Vagina (tissue), 2 donors: ENCODE measurements around the gene ADGRL2. TPM values are rescaled to one million over a fixed set of nuclear protein-coding genes. Genes with fewer than 3 reads are reported as not detected.
A peak's percentile ranks its signal among the peaks of the same experiment; 100 is the strongest.

Experiments
- DNase-seq, 2 donors: peaks; one replicate each; pipeline ENCODE4 v3.0.0-alpha.2; 2017; ENCODE audit errors: extremely low spot score in 2 of 2
- H3K27ac ChIP-seq: fragments of 200-600 bp; sonication (generic); one replicate; pipeline ENCODE4 v1.5.1; 2019
- H3K27me3 ChIP-seq: fragments of 200-600 bp; sonication (generic); one replicate; pipeline ENCODE4 v1.5.1; 2019
- H3K36me3 ChIP-seq, 2 donors: fragments of 200-600 bp; sonication (generic); one replicate each; pipeline ENCODE4 v1.5.1; 2017 to 2019
- H3K4me1 ChIP-seq: fragments of 200-600 bp; sonication (generic); one replicate; pipeline ENCODE4 v1.5.1; 2019
- H3K4me3 ChIP-seq, 2 donors: fragments of 200-600 bp; sonication (generic); 1 replicate in 1 of 2; 2 replicates in 1 of 2; pipeline ENCODE4 v1.5.1; 2016 to 2019
- H3K9me3 ChIP-seq: fragments of 200-600 bp; sonication (generic); one replicate; pipeline ENCODE4 v1.5.1; 2019
- POLR2A ChIP-seq, 2 donors: fragments of 450-650 bp; IDR thresholded peaks; one replicate each; pipeline ENCODE4 v1.6.1; 2017; ENCODE audit warnings: antibody characterized with exemption in 2 of 2, mild to moderate bottlenecking in 2 of 2, moderate library complexity in 2 of 2
- POLR2AphosphoS5 ChIP-seq, 2 donors: sonication (generic); formaldehyde crosslinking; IDR thresholded peaks; one replicate each; pipeline ENCODE4 v1.9.0; 2017; ENCODE audit warnings: antibody characterized with exemption in 2 of 2, mild to moderate bottlenecking in 2 of 2, low read depth in 1 of 2; ENCODE audit not compliant: insufficient read depth in 1 of 2
- intact Hi-C: fragments of 100-400 bp; cut with DNase I; formaldehyde crosslinking; loops from one replicate; pipeline ENCODE4 v1.15.1; 2023
- total RNA-seq: library from RNA; depleted of rRNA; stranded (reverse); fragments of >200 nt; gene quantifications from one replicate; pipeline ENCODE4 v1.2.3, GENCODE V29; 2016
- TF ChIP-seq, protein P1 (sequence below), 3 experiments: fragments of 450-650 bp in 2 of 3; fragments of 200-600 bp in 1 of 3; sonication (generic) in 1 of 3; IDR thresholded peaks; one replicate each; pipeline ENCODE4 v1.5.1; 2017 to 2019; ENCODE audit warnings: antibody characterized with exemption in 3 of 3, mild to moderate bottlenecking in 2 of 3, moderate library complexity in 2 of 3

Gene ADGRL2
- total RNA-seq, 1 donor from 2014 or later, result 68.0 TPM

DNA sequence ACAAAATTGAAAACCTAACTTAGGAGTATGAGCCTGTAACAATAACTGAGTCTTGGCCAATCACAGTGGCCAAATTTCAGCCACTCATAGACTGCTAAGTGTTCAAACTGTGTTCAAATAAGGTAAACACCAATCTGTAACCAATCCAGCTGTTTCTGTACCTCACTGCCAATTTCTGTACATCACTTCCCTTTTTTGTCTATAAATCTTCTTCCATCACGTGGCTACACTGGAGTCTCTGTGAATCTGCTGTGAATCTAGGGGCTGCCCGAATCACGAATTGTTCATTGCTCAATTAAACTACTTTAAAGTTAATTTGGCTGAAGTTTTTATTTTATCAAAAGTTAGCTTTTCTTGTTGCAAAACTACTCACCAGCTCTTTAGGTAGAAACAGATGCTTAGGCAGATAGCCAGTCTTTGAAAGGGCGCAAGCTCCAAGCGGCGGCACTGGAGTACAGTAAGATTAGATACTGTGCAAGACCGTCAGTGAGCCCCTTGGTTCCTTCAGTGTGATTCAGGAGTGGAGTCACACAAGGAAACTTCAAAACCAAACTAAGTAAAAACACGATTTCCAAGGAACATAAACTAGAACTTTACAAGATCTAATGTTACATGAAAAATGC is 43.2 kb upstream of the ADGRL2 start:
- DNase-seq, result no peak
- no peaks in the 10 kb centered on the region for H3K9me3 ChIP-seq
- no peaks in the 10 kb centered on the region for H3K27me3 ChIP-seq
- H3K4me1 ChIP-seq, result no peaks in the 10 kb centered on the region
- H3K36me3 ChIP-seq, result no peaks in the 10 kb centered on the region
- intact Hi-C loops, result no loop called here
- H3K27ac ChIP-seq, result no peak overlapping the region
- no peak overlapping the region for H3K4me3 ChIP-seq
- TF ChIP-seq POLR2AphosphoS5 (IDR thresholded peaks at IDR 0.05; ENCODE audit: insufficient read depth in 1 of 2, low read depth in 1 of 2) (no peak), POLR2A (IDR thresholded peaks at IDR 0.05) (no peak)
- TF ChIP-seq, protein P1, sequence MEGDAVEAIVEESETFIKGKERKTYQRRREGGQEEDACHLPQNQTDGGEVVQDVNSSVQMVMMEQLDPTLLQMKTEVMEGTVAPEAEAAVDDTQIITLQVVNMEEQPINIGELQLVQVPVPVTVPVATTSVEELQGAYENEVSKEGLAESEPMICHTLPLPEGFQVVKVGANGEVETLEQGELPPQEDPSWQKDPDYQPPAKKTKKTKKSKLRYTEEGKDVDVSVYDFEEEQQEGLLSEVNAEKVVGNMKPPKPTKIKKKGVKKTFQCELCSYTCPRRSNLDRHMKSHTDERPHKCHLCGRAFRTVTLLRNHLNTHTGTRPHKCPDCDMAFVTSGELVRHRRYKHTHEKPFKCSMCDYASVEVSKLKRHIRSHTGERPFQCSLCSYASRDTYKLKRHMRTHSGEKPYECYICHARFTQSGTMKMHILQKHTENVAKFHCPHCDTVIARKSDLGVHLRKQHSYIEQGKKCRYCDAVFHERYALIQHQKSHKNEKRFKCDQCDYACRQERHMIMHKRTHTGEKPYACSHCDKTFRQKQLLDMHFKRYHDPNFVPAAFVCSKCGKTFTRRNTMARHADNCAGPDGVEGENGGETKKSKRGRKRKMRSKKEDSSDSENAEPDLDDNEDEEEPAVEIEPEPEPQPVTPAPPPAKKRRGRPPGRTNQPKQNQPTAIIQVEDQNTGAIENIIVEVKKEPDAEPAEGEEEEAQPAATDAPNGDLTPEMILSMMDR (IDR thresholded peaks at IDR 0.05), result no peak

DNA sequence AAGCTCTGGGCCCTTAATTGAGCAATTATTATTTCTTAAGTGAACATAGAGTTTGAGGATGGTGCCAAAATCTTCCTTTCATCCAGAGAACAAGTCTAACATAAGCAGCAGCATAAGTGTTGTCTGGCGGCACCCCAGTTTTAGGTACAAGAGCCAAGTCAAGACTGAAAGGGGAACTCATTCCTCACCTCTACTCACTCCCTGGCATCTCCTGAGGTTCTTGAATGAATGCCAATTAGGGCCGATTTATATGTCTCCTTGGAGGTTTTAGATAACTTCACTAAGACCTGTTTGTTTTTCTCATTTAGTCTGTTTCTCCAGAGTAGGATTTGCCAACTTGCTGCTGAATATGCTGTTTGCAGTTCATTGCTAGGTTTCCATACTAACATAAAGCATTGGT is 42.6 kb upstream of the ADGRL2 start:
- no peaks in the 10 kb centered on the region for H3K4me1 ChIP-seq
- H3K36me3 ChIP-seq, result no peaks in the 10 kb centered on the region
- no peak for TF ChIP-seq POLR2A (IDR thresholded peaks at IDR 0.05)
- TF ChIP-seq, protein P1 (IDR thresholded peaks at IDR 0.05), result no peak
- intact Hi-C loops, result no loop called here
- H3K27me3 ChIP-seq, result no peaks in the 10 kb centered on the region
- no peak overlapping the region for H3K4me3 ChIP-seq
- no peak overlapping the region for H3K27ac ChIP-seq
- H3K9me3 ChIP-seq, result no peaks in the 10 kb centered on the region
- DNase-seq, result no peak

DNA sequence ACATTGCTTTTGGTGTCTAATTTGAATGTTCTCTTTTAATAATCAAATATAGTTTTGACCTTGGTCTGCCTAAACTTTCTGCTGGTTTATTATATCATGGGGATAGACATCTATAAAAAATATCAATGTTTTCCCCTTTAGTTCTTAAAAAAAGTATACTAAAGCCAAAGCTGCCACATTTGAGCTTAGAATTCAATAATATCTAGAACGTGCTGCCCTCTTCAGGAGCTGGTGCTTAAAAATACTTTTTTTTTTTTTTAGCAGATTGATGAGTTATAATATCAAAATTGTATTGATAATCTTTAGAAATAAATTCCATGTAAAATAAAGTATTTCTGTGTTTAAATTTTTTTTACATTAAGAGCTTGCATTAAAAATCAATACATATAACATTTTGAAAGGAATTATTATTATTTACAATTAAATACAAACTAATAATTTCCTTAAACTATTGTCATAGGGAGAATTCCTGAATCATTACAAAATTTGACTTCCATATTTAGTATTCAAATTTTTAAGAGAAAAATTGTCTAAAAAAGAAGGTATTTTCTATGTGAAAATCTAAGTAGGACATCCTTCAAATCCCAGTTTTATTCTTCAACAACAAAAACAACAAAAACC is 40.1 kb upstream of the ADGRL2 start:
- H3K4me3 ChIP-seq, result no peak overlapping the region
- TF ChIP-seq POLR2A (IDR thresholded peaks at IDR 0.05), result no peak
- TF ChIP-seq, protein P1 (IDR thresholded peaks at IDR 0.05), result peak in 1 of 3 experiments; percentile 14
- H3K27ac ChIP-seq, result no peak overlapping the region
- DNase-seq, result no peak
- H3K4me1 ChIP-seq, result no peaks in the 10 kb centered on the region
- no peaks in the 10 kb centered on the region for H3K9me3 ChIP-seq
- no peaks in the 10 kb centered on the region for H3K36me3 ChIP-seq
- intact Hi-C loops, result no loop called here
- no peaks in the 10 kb centered on the region for H3K27me3 ChIP-seq

DNA sequence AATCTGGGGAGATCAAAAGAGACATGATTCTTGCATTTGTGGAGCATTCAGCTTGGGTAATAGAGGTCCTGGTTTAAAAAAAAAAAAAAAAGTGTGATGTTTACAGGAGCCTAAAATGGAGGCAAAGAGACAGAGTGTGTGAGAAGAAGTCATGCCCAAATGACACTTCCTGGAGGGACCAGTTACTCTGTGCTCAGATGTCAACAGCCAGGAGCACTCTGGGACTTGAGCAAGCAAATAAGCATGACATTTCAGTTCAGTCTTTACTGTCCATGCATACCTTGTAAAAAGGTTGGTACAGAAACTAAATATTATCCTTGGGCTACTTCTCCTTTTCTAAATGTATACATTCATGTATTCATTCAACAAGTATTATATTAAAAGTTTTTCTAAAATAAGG is 25.2 kb upstream of the ADGRL2 start:
- no peaks in the 10 kb centered on the region for H3K27me3 ChIP-seq
- DNase-seq, result no peak
- H3K4me1 ChIP-seq, result no peaks in the 10 kb centered on the region
- TF ChIP-seq, protein P1 (IDR thresholded peaks at IDR 0.05), result no peak
- no peak for TF ChIP-seq POLR2AphosphoS5 (IDR thresholded peaks at IDR 0.05; ENCODE audit: insufficient read depth in 1 of 2, low read depth in 1 of 2)
- TF ChIP-seq POLR2A (IDR thresholded peaks at IDR 0.05), result no peak
- no peaks in the 10 kb centered on the region for H3K36me3 ChIP-seq
- H3K27ac ChIP-seq, result no peak overlapping the region
- intact Hi-C loops, result no loop called here
- H3K4me3 ChIP-seq, result no peak overlapping the region
- H3K9me3 ChIP-seq, result no peaks in the 10 kb centered on the region

DNA sequence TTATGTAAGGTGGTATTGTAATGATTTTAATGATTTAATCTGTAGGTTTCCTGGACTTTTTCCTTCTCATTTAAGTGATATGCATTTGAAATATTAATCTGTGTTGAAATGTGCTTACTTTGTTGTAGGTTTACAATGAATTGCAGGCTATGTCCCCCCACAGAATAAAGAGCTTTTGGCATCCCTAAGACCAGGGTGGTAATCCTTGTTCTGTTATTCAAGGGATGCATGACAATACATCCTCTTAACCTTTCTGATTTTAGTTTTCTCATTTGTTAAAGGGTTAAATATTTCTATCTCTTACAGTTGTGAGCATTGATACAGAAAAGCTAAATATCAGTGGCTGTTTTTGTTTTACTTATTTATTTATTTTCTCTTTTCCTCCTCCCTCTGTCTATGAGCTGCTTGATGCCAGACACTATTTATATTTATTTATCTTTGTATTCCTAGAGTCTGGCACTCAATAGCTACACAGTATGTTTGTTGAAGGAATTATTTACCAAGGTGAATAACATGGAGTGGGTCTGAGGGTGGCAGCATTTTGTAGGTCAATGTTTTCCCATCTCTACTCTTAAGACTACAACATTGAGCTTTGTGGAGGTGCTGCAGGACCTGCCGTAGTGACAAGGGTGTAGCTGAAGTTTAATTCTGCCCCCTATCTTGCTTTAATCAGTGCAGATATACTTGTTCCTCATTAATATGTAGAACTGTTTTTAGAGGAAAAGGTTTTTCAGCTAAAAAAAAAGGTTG is 19.9 kb upstream of the ADGRL2 start:
- TF ChIP-seq POLR2AphosphoS5 (IDR thresholded peaks at IDR 0.05; ENCODE audit: insufficient read depth in 1 of 2, low read depth in 1 of 2) (no peak), POLR2A (IDR thresholded peaks at IDR 0.05) (no peak)
- TF ChIP-seq, protein P1 (IDR thresholded peaks at IDR 0.05), result no peak
- Histone ChIP-seq H3K4me3 (no peak overlapping the region), H3K27ac (no peak overlapping the region), H3K36me3 (no peaks in the 10 kb centered on the region), H3K4me1 (no peaks in the 10 kb centered on the region), H3K27me3 (no peaks in the 10 kb centered on the region), H3K9me3 (no peaks in the 10 kb centered on the region)
- intact Hi-C loops, result no loop called here
- no peak for DNase-seq
